ENCODE measurements around the gene CYP2W1. TPM values are rescaled to one million over a fixed set of nuclear protein-coding genes. Genes with fewer than 3 reads are reported as not detected.

Gene CYP2W1, protein sequence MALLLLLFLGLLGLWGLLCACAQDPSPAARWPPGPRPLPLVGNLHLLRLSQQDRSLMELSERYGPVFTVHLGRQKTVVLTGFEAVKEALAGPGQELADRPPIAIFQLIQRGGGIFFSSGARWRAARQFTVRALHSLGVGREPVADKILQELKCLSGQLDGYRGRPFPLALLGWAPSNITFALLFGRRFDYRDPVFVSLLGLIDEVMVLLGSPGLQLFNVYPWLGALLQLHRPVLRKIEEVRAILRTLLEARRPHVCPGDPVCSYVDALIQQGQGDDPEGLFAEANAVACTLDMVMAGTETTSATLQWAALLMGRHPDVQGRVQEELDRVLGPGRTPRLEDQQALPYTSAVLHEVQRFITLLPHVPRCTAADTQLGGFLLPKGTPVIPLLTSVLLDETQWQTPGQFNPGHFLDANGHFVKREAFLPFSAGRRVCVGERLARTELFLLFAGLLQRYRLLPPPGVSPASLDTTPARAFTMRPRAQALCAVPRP
- total RNA-seq = 2.0 TPM

GRCh38 chr7:983004-983615, at the start of gene CYP2W1:
Gene CYP2W1 (plus strand): TSS chr7:983181. CDS start chr7:983212, 31 bp downstream.
- Histone ChIP-seq H3K4me3 (no peak within 1 kb of the TSS), H3K9me3 (no peaks in the 10 kb centered on the region), H3K27ac (no peak within 1 kb of the TSS), H3K27me3 (no peaks in the 10 kb centered on the region), H3K36me3 (no peaks in the 10 kb centered on the region), H3K4me1 (peaks cover 19% of the 10 kb centered on the region)
- DNase-seq (ENCODE audit: extremely low spot score in 2 of 2) = no peak
- intact Hi-C loops (cut with DNase I) = no loop called here
- no peak for TF ChIP-seq CTCF (IDR thresholded peaks at IDR 0.05)
- TF ChIP-seq POLR2AphosphoS5 (IDR thresholded peaks at IDR 0.05; ENCODE audit: insufficient read depth in 1 of 2, low read depth in 1 of 2) = no peak
- no peak for TF ChIP-seq POLR2A (IDR thresholded peaks at IDR 0.05)

GRCh38 chr7:934469-935163, 48.4 kb upstream of the CYP2W1 start:
- Histone ChIP-seq H3K27me3 (no peaks in the 10 kb centered on the region), H3K4me1 (no peaks in the 10 kb centered on the region), H3K4me3 (no peak overlapping the region), H3K9me3 (no peaks in the 10 kb centered on the region), H3K27ac (no peak overlapping the region), H3K36me3 (no peaks in the 10 kb centered on the region)
- DNase-seq (ENCODE audit: extremely low spot score in 2 of 2) = no peak
- intact Hi-C loops (cut with DNase I) = no loop called here
- TF ChIP-seq CTCF (IDR thresholded peaks at IDR 0.05) (no peak), POLR2A (IDR thresholded peaks at IDR 0.05) (no peak), POLR2AphosphoS5 (IDR thresholded peaks at IDR 0.05; ENCODE audit: insufficient read depth in 1 of 2, low read depth in 1 of 2) (no peak)

- no peak for DNase-seq (ENCODE audit: extremely low spot score in 2 of 2)
- Histone ChIP-seq H3K36me3 (no peaks in the 10 kb centered on the region), H3K9me3 (no peaks in the 10 kb centered on the region), H3K4me1 (no peaks in the 10 kb centered on the region), H3K27ac (no peak overlapping the region), H3K27me3 (no peaks in the 10 kb centered on the region), H3K4me3 (no peak overlapping the region)
- intact Hi-C loops (cut with DNase I) = no loop called here
- no peak for TF ChIP-seq POLR2AphosphoS5 (IDR thresholded peaks at IDR 0.05; ENCODE audit: insufficient read depth in 1 of 2, low read depth in 1 of 2)
- no peak for TF ChIP-seq POLR2A (IDR thresholded peaks at IDR 0.05)
- TF ChIP-seq CTCF (IDR thresholded peaks at IDR 0.05) = no peak
Measured at GRCh38 chr7:935164-935873, 47.7 kb upstream of the CYP2W1 start.

GRCh38 chr7:935874-936385, 47.1 kb upstream of the CYP2W1 start:
- DNase-seq (ENCODE audit: extremely low spot score in 2 of 2) = no peak
- no peaks in the 10 kb centered on the region for H3K27me3 ChIP-seq
- H3K36me3 ChIP-seq = no peaks in the 10 kb centered on the region
- H3K4me1 ChIP-seq = no peaks in the 10 kb centered on the region
- H3K9me3 ChIP-seq = no peaks in the 10 kb centered on the region
- TF ChIP-seq POLR2A (IDR thresholded peaks at IDR 0.05) = no peak
- TF ChIP-seq CTCF (IDR thresholded peaks at IDR 0.05) = no peak
- TF ChIP-seq POLR2AphosphoS5 (IDR thresholded peaks at IDR 0.05; ENCODE audit: insufficient read depth in 1 of 2, low read depth in 1 of 2) = no peak
- intact Hi-C loops (cut with DNase I) = no loop called here
- no peak overlapping the region for H3K4me3 ChIP-seq
- no peak overlapping the region for H3K27ac ChIP-seq

Measured in vagina (tissue), 2 donors.